Astrocyte (in vitro differentiated cells and primary cell): ENCODE results near the gene IMPDH1. TPM values are rescaled to one million over a fixed set of nuclear protein-coding genes. Genes with fewer than 3 reads are reported as not detected.

ENCODE experiments used
- DNase-seq: peaks from one replicate; pipeline ENCODE4 v3.0.0-alpha.2; 2010; ENCODE audit warnings: low read depth
- FAIRE-seq: peaks from 2 replicates; lab custom pipeline; 2011; peaks lifted over from hg19 to GRCh38; lab: Jason Lieb, UNC
- H2AFZ ChIP-seq: 2 replicates; pipeline ENCODE4 v1.6.0; 2012; ENCODE audit warnings: low read depth, low read length, inconsistent platforms
- H3K27ac ChIP-seq: 2 replicates; pipeline ENCODE4 v1.5.1; 2011; ENCODE audit warnings: low read depth, low read length, inconsistent platforms
- H3K27me3 ChIP-seq: 2 replicates; pipeline ENCODE4 v1.6.0; 2011; ENCODE audit warnings: low read length, inconsistent platforms; ENCODE audit not compliant: insufficient read depth
- H3K36me3 ChIP-seq: 2 replicates; pipeline ENCODE4 v1.5.1; 2011; ENCODE audit warnings: low read length, inconsistent platforms; ENCODE audit not compliant: insufficient read depth
- H3K4me1 ChIP-seq: 2 replicates; pipeline ENCODE4 v1.5.1; 2011; ENCODE audit warnings: low read length, inconsistent platforms; ENCODE audit not compliant: insufficient read depth
- H3K4me2 ChIP-seq: 2 replicates; pipeline ENCODE4 v1.6.0; 2012; ENCODE audit warnings: low read length, inconsistent platforms
- H3K4me3 ChIP-seq: 2 replicates; pipeline ENCODE4 v1.5.1; 2011; ENCODE audit warnings: low read depth, mild to moderate bottlenecking, low read length, inconsistent platforms; ENCODE audit not compliant: insufficient read depth
- H3K79me2 ChIP-seq: 2 replicates; pipeline ENCODE4 v1.6.0; 2012; ENCODE audit warnings: mild to moderate bottlenecking, low read length, inconsistent platforms; ENCODE audit not compliant: insufficient read depth
- H3K9ac ChIP-seq: 2 replicates; pipeline ENCODE4 v1.6.0; 2012; ENCODE audit warnings: mild to moderate bottlenecking, low read length, inconsistent platforms
- H3K9me3 ChIP-seq: 2 replicates; pipeline ENCODE4 v1.5.1; 2012; ENCODE audit warnings: low read depth, mild to moderate bottlenecking, low read length, inconsistent platforms; ENCODE audit not compliant: insufficient read depth
- H4K20me1 ChIP-seq: 2 replicates; pipeline ENCODE4 v1.6.0; 2012; ENCODE audit warnings: low read length, inconsistent platforms; ENCODE audit not compliant: insufficient read depth
- H3K27ac Mint-ChIP-seq: one replicate; pipeline ENCODE4 v1.8.0; 2021; ENCODE audit warnings: mild to moderate bottlenecking, mixed read lengths; ENCODE audit not compliant: unreplicated experiment
- H3K27me3 Mint-ChIP-seq: one replicate; pipeline ENCODE4 v1.8.0; 2021; ENCODE audit warnings: low read depth, mixed read lengths; ENCODE audit not compliant: unreplicated experiment
- H3K36me3 Mint-ChIP-seq: one replicate; pipeline ENCODE4 v1.8.0; 2021; ENCODE audit warnings: low read depth, mixed read lengths; ENCODE audit not compliant: unreplicated experiment
- H3K4me1 Mint-ChIP-seq: one replicate; pipeline ENCODE4 v1.8.0; 2021; ENCODE audit warnings: low read depth, mixed read lengths; ENCODE audit not compliant: unreplicated experiment
- H3K4me3 Mint-ChIP-seq: one replicate; pipeline ENCODE4 v1.8.0; 2021; ENCODE audit warnings: mild to moderate bottlenecking, moderate library complexity, mixed read lengths; ENCODE audit not compliant: unreplicated experiment
- H3K9me3 Mint-ChIP-seq: one replicate; pipeline ENCODE4 v1.8.0; 2021; ENCODE audit warnings: mild to moderate bottlenecking, mixed read lengths; ENCODE audit not compliant: unreplicated experiment
- EZH2 ChIP-seq: IDR thresholded peaks from 2 replicates; pipeline ENCODE4 v1.6.1; 2012; ENCODE audit warnings: mild to moderate bottlenecking, low read length, inconsistent platforms; ENCODE audit not compliant: insufficient read depth
- total RNA-seq: library from RNA; stranded (reverse); gene quantifications from 2 replicates; pipeline ENCODE4 v1.2.1, GENCODE V29; 2021
- TF ChIP-seq, protein P1 (sequence below): IDR thresholded peaks from 2 replicates; pipeline ENCODE4 v1.5.1; 2011; ENCODE audit warnings: low read depth, mild to moderate bottlenecking, inconsistent platforms, low read length, moderate library complexity; ENCODE audit not compliant: insufficient read depth

Gene IMPDH1
- total RNA-seq, 1 donor from 2014 or later = 43.9 TPM

DNA sequence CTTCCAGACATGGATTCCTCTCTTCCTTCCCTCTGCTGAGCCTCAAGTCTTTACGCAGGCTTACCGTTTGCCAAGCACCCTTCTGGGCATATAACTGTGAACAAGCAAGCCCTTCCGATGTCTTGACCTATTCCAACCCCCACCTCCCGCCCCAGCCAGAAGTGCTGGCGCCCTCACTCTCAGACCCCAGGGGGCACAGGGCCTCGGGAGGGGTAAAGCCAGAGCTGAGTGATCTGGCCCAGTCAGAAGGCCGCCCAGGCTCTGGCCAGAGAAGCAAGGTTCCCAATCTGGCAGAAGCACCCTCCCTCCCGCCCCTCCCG is 49.5 kb downstream of the IMPDH1 start:
- H3K36me3 Mint-ChIP-seq = no peaks in the 10 kb centered on the region
- Histone ChIP-seq H3K27me3 (peaks cover 75% of the 10 kb centered on the region), H3K27ac (no peak overlapping the region), H3K79me2 (no peaks in the 10 kb centered on the region), H2AFZ (no peak overlapping the region), H3K9ac (no peak overlapping the region), H4K20me1 (peaks cover 9% of the 10 kb centered on the region), H3K4me2 (no peak overlapping the region), H3K4me3 (no peak overlapping the region), H3K36me3 (no peaks in the 10 kb centered on the region), H3K9me3 (no peaks in the 10 kb centered on the region), H3K4me1 (peaks cover 8% of the 10 kb centered on the region)
- no peaks in the 10 kb centered on the region for H3K9me3 Mint-ChIP-seq
- no peak for DNase-seq
- H3K4me3 Mint-ChIP-seq = no peak overlapping the region
- peaks cover 67% of the 10 kb centered on the region for H3K27me3 Mint-ChIP-seq
- H3K4me1 Mint-ChIP-seq = peaks cover 11% of the 10 kb centered on the region
- no peak overlapping the region for H3K27ac Mint-ChIP-seq
- no peak for TF ChIP-seq EZH2
- TF ChIP-seq, protein P1, sequence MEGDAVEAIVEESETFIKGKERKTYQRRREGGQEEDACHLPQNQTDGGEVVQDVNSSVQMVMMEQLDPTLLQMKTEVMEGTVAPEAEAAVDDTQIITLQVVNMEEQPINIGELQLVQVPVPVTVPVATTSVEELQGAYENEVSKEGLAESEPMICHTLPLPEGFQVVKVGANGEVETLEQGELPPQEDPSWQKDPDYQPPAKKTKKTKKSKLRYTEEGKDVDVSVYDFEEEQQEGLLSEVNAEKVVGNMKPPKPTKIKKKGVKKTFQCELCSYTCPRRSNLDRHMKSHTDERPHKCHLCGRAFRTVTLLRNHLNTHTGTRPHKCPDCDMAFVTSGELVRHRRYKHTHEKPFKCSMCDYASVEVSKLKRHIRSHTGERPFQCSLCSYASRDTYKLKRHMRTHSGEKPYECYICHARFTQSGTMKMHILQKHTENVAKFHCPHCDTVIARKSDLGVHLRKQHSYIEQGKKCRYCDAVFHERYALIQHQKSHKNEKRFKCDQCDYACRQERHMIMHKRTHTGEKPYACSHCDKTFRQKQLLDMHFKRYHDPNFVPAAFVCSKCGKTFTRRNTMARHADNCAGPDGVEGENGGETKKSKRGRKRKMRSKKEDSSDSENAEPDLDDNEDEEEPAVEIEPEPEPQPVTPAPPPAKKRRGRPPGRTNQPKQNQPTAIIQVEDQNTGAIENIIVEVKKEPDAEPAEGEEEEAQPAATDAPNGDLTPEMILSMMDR = no peak
- FAIRE-seq = no peak

DNA sequence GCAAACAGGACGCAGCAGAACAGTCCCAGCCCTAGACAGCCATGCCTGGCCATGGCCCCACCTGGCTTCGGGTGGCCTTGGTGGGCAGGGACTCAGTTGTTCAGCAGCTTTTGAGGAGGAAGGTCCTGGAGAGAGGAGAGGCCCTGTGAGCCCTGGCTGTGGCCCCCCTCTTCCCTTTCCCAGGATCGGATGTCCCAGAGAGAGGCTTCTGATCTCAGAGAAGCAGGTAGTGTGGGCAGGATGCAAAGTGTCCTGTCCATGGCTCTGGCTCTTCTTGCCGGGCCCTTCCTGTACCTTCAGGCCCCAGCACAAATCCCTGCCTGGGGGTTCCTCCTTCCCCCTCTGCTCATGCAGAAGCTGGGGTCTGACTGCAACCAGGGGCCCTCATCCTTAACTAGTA is 49.8 kb downstream of the IMPDH1 start:
- peaks cover 9% of the 10 kb centered on the region for H4K20me1 ChIP-seq
- no peak overlapping the region for H3K27ac ChIP-seq
- no peak overlapping the region for H3K4me2 ChIP-seq
- peaks cover 64% of the 10 kb centered on the region for H3K27me3 Mint-ChIP-seq
- peaks cover 72% of the 10 kb centered on the region for H3K27me3 ChIP-seq
- TF ChIP-seq EZH2 = no peak
- TF ChIP-seq, protein P1 = no peak
- no peaks in the 10 kb centered on the region for H3K36me3 Mint-ChIP-seq
- H2AFZ ChIP-seq = no peak overlapping the region
- no peaks in the 10 kb centered on the region for H3K79me2 ChIP-seq
- no peaks in the 10 kb centered on the region for H3K9me3 ChIP-seq
- DNase-seq = no peak
- H3K4me1 ChIP-seq = peaks cover 8% of the 10 kb centered on the region
- H3K9me3 Mint-ChIP-seq = no peaks in the 10 kb centered on the region
- no peak overlapping the region for H3K4me3 ChIP-seq
- no peak overlapping the region for H3K9ac ChIP-seq
- no peak overlapping the region for H3K4me3 Mint-ChIP-seq
- peaks cover 11% of the 10 kb centered on the region for H3K4me1 Mint-ChIP-seq
- H3K36me3 ChIP-seq = no peaks in the 10 kb centered on the region
- H3K27ac Mint-ChIP-seq = no peak overlapping the region
- no peak for FAIRE-seq

DNA sequence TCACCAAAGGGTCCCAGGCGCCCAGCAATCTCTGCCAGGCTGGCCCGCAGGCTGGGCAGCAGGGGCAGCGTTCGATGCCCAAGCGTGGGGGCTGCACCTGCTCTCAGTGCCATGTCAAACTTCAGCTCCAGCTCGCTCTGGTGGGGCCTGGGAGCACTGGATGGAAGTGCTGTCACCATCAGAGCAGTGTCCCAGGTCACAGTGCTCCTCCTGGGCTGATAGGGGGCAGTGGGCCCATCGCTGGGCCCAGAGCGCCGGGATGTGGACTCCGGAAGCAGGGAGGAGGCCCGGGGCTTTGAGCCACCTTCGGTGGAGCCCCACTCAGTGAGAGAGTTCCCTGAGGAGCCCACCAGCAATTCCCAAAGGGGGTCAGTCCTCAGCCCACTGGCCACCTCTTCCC is 50.4 kb downstream of the IMPDH1 start:
- DNase-seq = no peak
- Mint-ChIP-seq H3K36me3 (no peaks in the 10 kb centered on the region), H3K27ac (no peak overlapping the region), H3K27me3 (peaks cover 64% of the 10 kb centered on the region), H3K4me1 (peaks cover 11% of the 10 kb centered on the region), H3K9me3 (no peaks in the 10 kb centered on the region), H3K4me3 (no peak overlapping the region)
- H4K20me1 ChIP-seq = peaks cover 9% of the 10 kb centered on the region
- H3K36me3 ChIP-seq = no peaks in the 10 kb centered on the region
- no peaks in the 10 kb centered on the region for H3K9me3 ChIP-seq
- no peaks in the 10 kb centered on the region for H3K79me2 ChIP-seq
- H3K4me2 ChIP-seq = no peak overlapping the region
- no peak for FAIRE-seq
- H3K4me1 ChIP-seq = peaks cover 8% of the 10 kb centered on the region
- no peak overlapping the region for H3K27ac ChIP-seq
- no peak overlapping the region for H2AFZ ChIP-seq
- peaks cover 72% of the 10 kb centered on the region for H3K27me3 ChIP-seq
- H3K9ac ChIP-seq = no peak overlapping the region
- TF ChIP-seq, protein P1 = no peak
- H3K4me3 ChIP-seq = no peak overlapping the region
